GM23338 (cell line): Measurements from ENCODE around the gene RRBP1. TPM values are rescaled to one million over a fixed set of nuclear protein-coding genes. Genes with fewer than 3 reads are reported as not detected.

ENCODE experiments used
- ATAC-seq: fragments of 200-7000 bp; cut with Tn5 transposase; 3 replicates; pipeline ENCODE4 v1.9.1; 2020
- DNase-seq: peaks from one replicate; pipeline ENCODE4 v3.0.0-alpha.2; 2015; ENCODE audit warnings: low spot score
- H2AFZ ChIP-seq: fragments of 200-600 bp; sonication (generic); 2 replicates; pipeline ENCODE4 v1.8.0; 2016; ENCODE audit warnings: antibody characterized with exemption, mild to moderate bottlenecking, moderate library complexity
- H3F3A ChIP-seq: fragments of 200-600 bp; sonication (generic); replicated peaks from 2 replicates; pipeline ENCODE4 v1.8.0; 2017; ENCODE audit warnings: antibody characterized with exemption, mixed run types, low read depth
- H3K27ac ChIP-seq: fragments of 200-600 bp; sonication (generic); 2 replicates; pipeline ENCODE4 v1.6.1; 2016; ENCODE audit warnings: low read depth
- H3K27me3 ChIP-seq: fragments of 200-600 bp; sonication (generic); 2 replicates; pipeline ENCODE4 v1.8.0; 2016; ENCODE audit warnings: mild to moderate bottlenecking, mixed run types, moderate library complexity; ENCODE audit not compliant: insufficient read depth
- H3K36me3 ChIP-seq: fragments of 200-600 bp; sonication (generic); 2 replicates; pipeline ENCODE4 v1.8.0; 2016; ENCODE audit warnings: mild to moderate bottlenecking; ENCODE audit not compliant: insufficient read depth
- H3K4me1 ChIP-seq: fragments of 200-600 bp; sonication (generic); 2 replicates; pipeline ENCODE4 v1.8.0; 2016; ENCODE audit warnings: mild to moderate bottlenecking, moderate library complexity; ENCODE audit not compliant: insufficient read depth
- H3K4me2 ChIP-seq: fragments of 200-600 bp; sonication (generic); 2 replicates; pipeline ENCODE4 v1.7.1; 2017; ENCODE audit warnings: mixed run types
- H3K4me3 ChIP-seq: fragments of 200-600 bp; sonication (generic); 2 replicates; pipeline ENCODE4 v1.6.1; 2016; ENCODE audit warnings: mixed run types
- H3K79me2 ChIP-seq: fragments of 200-600 bp; sonication (generic); replicated peaks from 2 replicates; pipeline ENCODE4 v1.8.0; 2017; ENCODE audit warnings: mild to moderate bottlenecking; ENCODE audit not compliant: insufficient read depth
- H3K9me2 ChIP-seq: fragments of 200-600 bp; sonication (generic); 2 replicates; pipeline ENCODE4 v1.8.0; 2017; ENCODE audit not compliant: insufficient read depth
- H4K20me1 ChIP-seq: fragments of 200-600 bp; sonication (generic); replicated peaks from 2 replicates; pipeline ENCODE4 v1.8.0; 2017; ENCODE audit warnings: mild to moderate bottlenecking; ENCODE audit not compliant: insufficient read depth
- H3K27ac Mint-ChIP-seq: 2 replicates; pipeline ENCODE4 v1.8.0; 2020; ENCODE audit warnings: inconsistent platforms, mild to moderate bottlenecking, moderate library complexity, mixed read lengths
- H3K27me3 Mint-ChIP-seq: 3 replicates; pipeline ENCODE4 v1.8.0; 2022; ENCODE audit warnings: low read depth, mild to moderate bottlenecking, moderate library complexity, mixed read lengths, inconsistent platforms; ENCODE audit not compliant: insufficient read depth, poor library complexity
- H3K36me3 Mint-ChIP-seq: 3 replicates; pipeline ENCODE4 v1.8.0; 2021; ENCODE audit warnings: low read depth, mild to moderate bottlenecking, inconsistent platforms, moderate library complexity, mixed read lengths
- H3K4me1 Mint-ChIP-seq: 3 replicates; pipeline ENCODE4 v1.8.0; 2020; ENCODE audit warnings: mild to moderate bottlenecking, inconsistent platforms, mixed read lengths
- H3K4me3 Mint-ChIP-seq: 3 replicates; pipeline ENCODE4 v1.8.0; 2021; ENCODE audit warnings: moderate library complexity, mild to moderate bottlenecking, inconsistent platforms, mixed read lengths
- H3K9me3 Mint-ChIP-seq: 3 replicates; pipeline ENCODE4 v1.8.0; 2020; ENCODE audit warnings: moderate library complexity, mild to moderate bottlenecking, inconsistent platforms, mixed read lengths
- CREB1 ChIP-seq: fragments of 250-450 bp; sonication (Bioruptor Pico); IDR thresholded peaks from 2 replicates; pipeline ENCODE4 v1.5.0; 2020; ENCODE audit warnings: low read depth, mild to moderate bottlenecking, moderate library complexity
- EZH2 ChIP-seq: fragments of 200-600 bp; sonication (generic); IDR thresholded peaks from one replicate; pipeline ENCODE4 v1.8.0; 2017; ENCODE audit warnings: antibody characterized with exemption, mild to moderate bottlenecking, low read depth; ENCODE audit not compliant: unreplicated experiment
- EZH2phosphoT487 ChIP-seq: fragments of 200-600 bp; sonication (generic); IDR thresholded peaks from one replicate; pipeline ENCODE4 v1.8.1; 2018; ENCODE audit warnings: antibody characterized with exemption; ENCODE audit not compliant: unreplicated experiment
- JUNB ChIP-seq: IDR thresholded peaks from one replicate; pipeline ENCODE4 v1.6.1; 2016; ENCODE audit warnings: antibody characterized with exemption; ENCODE audit not compliant: unreplicated experiment
- NANOG ChIP-seq: IDR thresholded peaks from 2 replicates; pipeline ENCODE4 v1.6.1; 2016; ENCODE audit warnings: antibody characterized with exemption, borderline replicate concordance
- POLR2AphosphoS5 ChIP-seq: IDR thresholded peaks from 2 replicates; pipeline ENCODE4 v1.6.1; 2016; ENCODE audit warnings: antibody characterized with exemption, low read depth
- STAT1 ChIP-seq: IDR thresholded peaks from one replicate; pipeline ENCODE4 v1.6.1; 2016; ENCODE audit warnings: antibody characterized with exemption; ENCODE audit not compliant: unreplicated experiment
- ZNF114 ChIP-seq: fragments of 250-450 bp; sonication (Bioruptor Pico); IDR thresholded peaks from 2 replicates; pipeline ENCODE4 v1.5.0; 2020; ENCODE audit warnings: mild to moderate bottlenecking, moderate library complexity
- ZNF331 ChIP-seq: fragments of 250-450 bp; sonication (Bioruptor Pico); IDR thresholded peaks from 2 replicates; pipeline ENCODE4 v1.5.0; 2020; ENCODE audit warnings: low read depth, mild to moderate bottlenecking, moderate library complexity
- polyA plus RNA-seq: library from polyadenylated mRNA; unstranded; fragments of >200 nt; fragmentation: Nextera tagmentation; extraction: Ambion mirVana; gene quantifications from 2 replicates; pipeline ENCODE4 v1.2.1, GENCODE V29; 2016
- total RNA-seq: library from RNA; depleted of rRNA; stranded (reverse); fragments of >200 nt; shearing (Covaris generic); gene quantifications from 2 replicates; pipeline ENCODE4 v1.2.3, GENCODE V29; 2014
- TF ChIP-seq, protein P1 (sequence below), 2 experiments: fragments of 200-600 bp in 1 of 2; sonication (generic) in 1 of 2; conservative IDR thresholded peaks; 2 replicates each; pipeline versions ENCODE4 v1.5.1 to v1.6.1; 2016 to 2017; ENCODE audit warnings: antibody characterized with exemption in 2 of 2, low read depth in 2 of 2, mild to moderate bottlenecking in 2 of 2, moderate library complexity in 1 of 2
- TF ChIP-seq, protein P2 (sequence below): fragments of 250-450 bp; sonication (Bioruptor Pico); IDR thresholded peaks from 2 replicates; pipeline ENCODE4 v1.5.0; 2020; ENCODE audit warnings: mild to moderate bottlenecking, moderate library complexity
- TF ChIP-seq, protein P3 (sequence below): IDR thresholded peaks from 2 replicates; pipeline ENCODE4 v1.6.1; 2016; ENCODE audit warnings: antibody characterized with exemption
- TF ChIP-seq, protein P4 (sequence below): IDR thresholded peaks from one replicate; pipeline ENCODE4 v1.6.1; 2018; ENCODE audit warnings: antibody characterized with exemption; ENCODE audit not compliant: unreplicated experiment

Gene RRBP1
- total and polyA plus RNA-seq, 2 experiments from 2014 or later: 105 to 113 TPM

DNA sequence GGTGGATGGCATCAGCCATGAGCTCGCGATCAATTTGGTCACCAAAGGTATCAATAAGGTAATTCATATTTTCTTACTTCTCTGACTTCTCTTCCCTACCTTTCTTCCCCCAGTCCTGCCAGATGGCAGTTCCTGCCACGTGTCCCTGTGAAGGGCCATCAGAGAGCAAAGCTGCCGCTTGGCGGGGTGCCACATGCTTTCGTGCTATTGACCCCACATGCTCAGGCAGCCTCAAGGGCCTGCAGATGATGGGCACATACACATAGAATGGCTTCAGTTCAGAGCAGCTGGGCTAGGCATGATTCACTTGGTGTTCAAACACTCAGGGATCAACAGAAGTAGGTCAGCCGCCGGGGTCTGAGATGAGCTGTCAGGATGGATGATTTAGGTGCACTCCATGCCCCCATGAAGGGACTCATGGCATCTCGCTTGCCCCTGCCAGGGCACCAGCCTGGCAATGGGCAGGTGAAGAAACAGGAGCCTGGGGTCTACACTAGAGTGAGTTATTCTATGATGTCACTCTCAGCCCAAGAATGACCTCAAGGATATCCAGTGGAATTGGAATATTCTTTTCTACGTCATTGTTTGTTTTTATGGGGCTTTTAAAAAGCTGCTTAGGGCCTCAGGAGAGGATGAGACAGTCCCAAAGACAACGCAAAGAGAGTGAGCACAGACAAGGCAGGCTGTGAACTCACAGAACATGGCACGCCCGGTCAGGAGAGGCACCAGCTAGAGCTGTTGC, 43.2 kb upstream of the RRBP1 start:
- H3K27me3 Mint-ChIP-seq: peaks cover 4% of the 10 kb centered on the region
- 0 out of 2 replicates have a peak, but pooled peaks cover 6% of the 10 kb centered on the region for H3K9me2 ChIP-seq
- H3K27ac Mint-ChIP-seq: no peak overlapping the region
- no peak for DNase-seq
- peaks cover 2% of the 10 kb centered on the region; the same call in 1 of the 3 replicates for H3K4me1 Mint-ChIP-seq
- TF ChIP-seq EZH2phosphoT487 (no peak), ZNF114 (CRISPR knock-in tag) (no peak), ZNF331 (no peak), CREB1 (CRISPR knock-in tag) (no peak), EZH2 (no peak), STAT1 (no peak), NANOG (no peak), JUNB (no peak), POLR2AphosphoS5 (no peak)
- TF ChIP-seq, protein P1, sequence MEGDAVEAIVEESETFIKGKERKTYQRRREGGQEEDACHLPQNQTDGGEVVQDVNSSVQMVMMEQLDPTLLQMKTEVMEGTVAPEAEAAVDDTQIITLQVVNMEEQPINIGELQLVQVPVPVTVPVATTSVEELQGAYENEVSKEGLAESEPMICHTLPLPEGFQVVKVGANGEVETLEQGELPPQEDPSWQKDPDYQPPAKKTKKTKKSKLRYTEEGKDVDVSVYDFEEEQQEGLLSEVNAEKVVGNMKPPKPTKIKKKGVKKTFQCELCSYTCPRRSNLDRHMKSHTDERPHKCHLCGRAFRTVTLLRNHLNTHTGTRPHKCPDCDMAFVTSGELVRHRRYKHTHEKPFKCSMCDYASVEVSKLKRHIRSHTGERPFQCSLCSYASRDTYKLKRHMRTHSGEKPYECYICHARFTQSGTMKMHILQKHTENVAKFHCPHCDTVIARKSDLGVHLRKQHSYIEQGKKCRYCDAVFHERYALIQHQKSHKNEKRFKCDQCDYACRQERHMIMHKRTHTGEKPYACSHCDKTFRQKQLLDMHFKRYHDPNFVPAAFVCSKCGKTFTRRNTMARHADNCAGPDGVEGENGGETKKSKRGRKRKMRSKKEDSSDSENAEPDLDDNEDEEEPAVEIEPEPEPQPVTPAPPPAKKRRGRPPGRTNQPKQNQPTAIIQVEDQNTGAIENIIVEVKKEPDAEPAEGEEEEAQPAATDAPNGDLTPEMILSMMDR (conservative IDR thresholded peaks at IDR 0.05; ENCODE audit: low read depth in 2 of 2): no peak
- TF ChIP-seq, protein P2, sequence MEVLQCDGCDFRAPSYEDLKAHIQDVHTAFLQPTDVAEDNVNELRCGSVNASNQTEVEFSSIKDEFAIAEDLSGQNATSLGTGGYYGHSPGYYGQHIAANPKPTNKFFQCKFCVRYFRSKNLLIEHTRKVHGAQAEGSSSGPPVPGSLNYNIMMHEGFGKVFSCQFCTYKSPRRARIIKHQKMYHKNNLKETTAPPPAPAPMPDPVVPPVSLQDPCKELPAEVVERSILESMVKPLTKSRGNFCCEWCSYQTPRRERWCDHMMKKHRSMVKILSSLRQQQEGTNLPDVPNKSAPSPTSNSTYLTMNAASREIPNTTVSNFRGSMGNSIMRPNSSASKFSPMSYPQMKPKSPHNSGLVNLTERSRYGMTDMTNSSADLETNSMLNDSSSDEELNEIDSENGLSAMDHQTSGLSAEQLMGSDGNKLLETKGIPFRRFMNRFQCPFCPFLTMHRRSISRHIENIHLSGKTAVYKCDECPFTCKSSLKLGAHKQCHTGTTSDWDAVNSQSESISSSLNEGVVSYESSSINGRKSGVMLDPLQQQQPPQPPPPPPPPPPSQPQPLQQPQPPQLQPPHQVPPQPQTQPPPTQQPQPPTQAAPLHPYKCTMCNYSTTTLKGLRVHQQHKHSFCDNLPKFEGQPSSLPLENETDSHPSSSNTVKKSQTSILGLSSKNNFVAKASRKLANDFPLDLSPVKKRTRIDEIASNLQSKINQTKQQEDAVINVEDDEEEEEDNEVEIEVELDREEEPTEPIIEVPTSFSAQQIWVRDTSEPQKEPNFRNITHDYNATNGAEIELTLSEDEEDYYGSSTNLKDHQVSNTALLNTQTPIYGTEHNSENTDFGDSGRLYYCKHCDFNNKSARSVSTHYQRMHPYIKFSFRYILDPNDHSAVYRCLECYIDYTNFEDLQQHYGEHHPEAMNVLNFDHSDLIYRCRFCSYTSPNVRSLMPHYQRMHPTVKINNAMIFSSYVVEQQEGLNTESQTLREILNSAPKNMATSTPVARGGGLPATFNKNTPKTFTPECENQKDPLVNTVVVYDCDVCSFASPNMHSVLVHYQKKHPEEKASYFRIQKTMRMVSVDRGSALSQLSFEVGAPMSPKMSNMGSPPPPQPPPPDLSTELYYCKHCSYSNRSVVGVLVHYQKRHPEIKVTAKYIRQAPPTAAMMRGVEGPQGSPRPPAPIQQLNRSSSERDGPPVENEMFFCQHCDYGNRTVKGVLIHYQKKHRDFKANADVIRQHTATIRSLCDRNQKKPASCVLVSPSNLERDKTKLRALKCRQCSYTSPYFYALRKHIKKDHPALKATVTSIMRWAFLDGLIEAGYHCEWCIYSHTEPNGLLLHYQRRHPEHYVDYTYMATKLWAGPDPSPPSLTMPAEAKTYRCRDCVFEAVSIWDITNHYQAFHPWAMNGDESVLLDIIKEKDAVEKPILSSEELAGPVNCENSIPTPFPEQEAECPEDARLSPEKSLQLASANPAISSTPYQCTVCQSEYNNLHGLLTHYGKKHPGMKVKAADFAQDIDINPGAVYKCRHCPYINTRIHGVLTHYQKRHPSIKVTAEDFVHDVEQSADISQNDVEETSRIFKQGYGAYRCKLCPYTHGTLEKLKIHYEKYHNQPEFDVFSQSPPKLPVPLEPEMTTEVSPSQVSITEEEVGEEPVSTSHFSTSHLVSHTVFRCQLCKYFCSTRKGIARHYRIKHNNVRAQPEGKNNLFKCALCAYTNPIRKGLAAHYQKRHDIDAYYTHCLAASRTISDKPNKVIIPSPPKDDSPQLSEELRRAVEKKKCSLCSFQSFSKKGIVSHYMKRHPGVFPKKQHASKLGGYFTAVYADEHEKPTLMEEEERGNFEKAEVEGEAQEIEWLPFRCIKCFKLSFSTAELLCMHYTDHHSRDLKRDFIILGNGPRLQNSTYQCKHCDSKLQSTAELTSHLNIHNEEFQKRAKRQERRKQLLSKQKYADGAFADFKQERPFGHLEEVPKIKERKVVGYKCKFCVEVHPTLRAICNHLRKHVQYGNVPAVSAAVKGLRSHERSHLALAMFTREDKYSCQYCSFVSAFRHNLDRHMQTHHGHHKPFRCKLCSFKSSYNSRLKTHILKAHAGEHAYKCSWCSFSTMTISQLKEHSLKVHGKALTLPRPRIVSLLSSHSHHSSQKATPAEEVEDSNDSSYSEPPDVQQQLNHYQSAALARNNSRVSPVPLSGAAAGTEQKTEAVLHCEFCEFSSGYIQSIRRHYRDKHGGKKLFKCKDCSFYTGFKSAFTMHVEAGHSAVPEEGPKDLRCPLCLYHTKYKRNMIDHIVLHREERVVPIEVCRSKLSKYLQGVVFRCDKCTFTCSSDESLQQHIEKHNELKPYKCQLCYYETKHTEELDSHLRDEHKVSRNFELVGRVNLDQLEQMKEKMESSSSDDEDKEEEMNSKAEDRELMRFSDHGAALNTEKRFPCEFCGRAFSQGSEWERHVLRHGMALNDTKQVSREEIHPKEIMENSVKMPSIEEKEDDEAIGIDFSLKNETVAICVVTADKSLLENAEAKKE: no peak
- TF ChIP-seq, protein P3, sequence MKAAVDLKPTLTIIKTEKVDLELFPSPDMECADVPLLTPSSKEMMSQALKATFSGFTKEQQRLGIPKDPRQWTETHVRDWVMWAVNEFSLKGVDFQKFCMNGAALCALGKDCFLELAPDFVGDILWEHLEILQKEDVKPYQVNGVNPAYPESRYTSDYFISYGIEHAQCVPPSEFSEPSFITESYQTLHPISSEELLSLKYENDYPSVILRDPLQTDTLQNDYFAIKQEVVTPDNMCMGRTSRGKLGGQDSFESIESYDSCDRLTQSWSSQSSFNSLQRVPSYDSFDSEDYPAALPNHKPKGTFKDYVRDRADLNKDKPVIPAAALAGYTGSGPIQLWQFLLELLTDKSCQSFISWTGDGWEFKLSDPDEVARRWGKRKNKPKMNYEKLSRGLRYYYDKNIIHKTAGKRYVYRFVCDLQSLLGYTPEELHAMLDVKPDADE: no peak
- TF ChIP-seq, protein P4, sequence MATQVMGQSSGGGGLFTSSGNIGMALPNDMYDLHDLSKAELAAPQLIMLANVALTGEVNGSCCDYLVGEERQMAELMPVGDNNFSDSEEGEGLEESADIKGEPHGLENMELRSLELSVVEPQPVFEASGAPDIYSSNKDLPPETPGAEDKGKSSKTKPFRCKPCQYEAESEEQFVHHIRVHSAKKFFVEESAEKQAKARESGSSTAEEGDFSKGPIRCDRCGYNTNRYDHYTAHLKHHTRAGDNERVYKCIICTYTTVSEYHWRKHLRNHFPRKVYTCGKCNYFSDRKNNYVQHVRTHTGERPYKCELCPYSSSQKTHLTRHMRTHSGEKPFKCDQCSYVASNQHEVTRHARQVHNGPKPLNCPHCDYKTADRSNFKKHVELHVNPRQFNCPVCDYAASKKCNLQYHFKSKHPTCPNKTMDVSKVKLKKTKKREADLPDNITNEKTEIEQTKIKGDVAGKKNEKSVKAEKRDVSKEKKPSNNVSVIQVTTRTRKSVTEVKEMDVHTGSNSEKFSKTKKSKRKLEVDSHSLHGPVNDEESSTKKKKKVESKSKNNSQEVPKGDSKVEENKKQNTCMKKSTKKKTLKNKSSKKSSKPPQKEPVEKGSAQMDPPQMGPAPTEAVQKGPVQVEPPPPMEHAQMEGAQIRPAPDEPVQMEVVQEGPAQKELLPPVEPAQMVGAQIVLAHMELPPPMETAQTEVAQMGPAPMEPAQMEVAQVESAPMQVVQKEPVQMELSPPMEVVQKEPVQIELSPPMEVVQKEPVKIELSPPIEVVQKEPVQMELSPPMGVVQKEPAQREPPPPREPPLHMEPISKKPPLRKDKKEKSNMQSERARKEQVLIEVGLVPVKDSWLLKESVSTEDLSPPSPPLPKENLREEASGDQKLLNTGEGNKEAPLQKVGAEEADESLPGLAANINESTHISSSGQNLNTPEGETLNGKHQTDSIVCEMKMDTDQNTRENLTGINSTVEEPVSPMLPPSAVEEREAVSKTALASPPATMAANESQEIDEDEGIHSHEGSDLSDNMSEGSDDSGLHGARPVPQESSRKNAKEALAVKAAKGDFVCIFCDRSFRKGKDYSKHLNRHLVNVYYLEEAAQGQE: no peak
- no peaks in the 10 kb centered on the region for H3K9me3 Mint-ChIP-seq
- H3K79me2 ChIP-seq: no peaks in the 10 kb centered on the region
- no peaks in the 10 kb centered on the region for H3K36me3 Mint-ChIP-seq
- H3K4me1 ChIP-seq: no peaks in the 10 kb centered on the region
- H3K4me3 ChIP-seq: no peak overlapping the region
- no peaks in the 10 kb centered on the region for H3K27me3 ChIP-seq
- H3K27ac ChIP-seq: no peak overlapping the region
- H3K36me3 ChIP-seq: no peaks in the 10 kb centered on the region
- no peaks in the 10 kb centered on the region for H3F3A ChIP-seq
- H4K20me1 ChIP-seq: no peaks in the 10 kb centered on the region
- ATAC-seq: no peak
- H3K4me2 ChIP-seq: no peak overlapping the region
- no peak overlapping the region for H3K4me3 Mint-ChIP-seq
- H2AFZ ChIP-seq: no peak overlapping the region
